Measurements from ENCODE around the gene EIF2S2.

Gene EIF2S2

GRCh38 chr20:34123309-34123708, 11.3 kb upstream of the EIF2S2 start:
- no peak for FAIRE-seq
- DNase-seq (ENCODE audit: insufficient read length, low spot score) = no peak

- no peak for FAIRE-seq
- no peak for DNase-seq (ENCODE audit: insufficient read length, low spot score)
Measured at GRCh38 chr20:34122274-34122980, 10.4 kb upstream of the EIF2S2 start.

GRCh38 chr20:34120213-34120612, 8.2 kb upstream of the EIF2S2 start:
- FAIRE-seq = no peak
- no peak for DNase-seq (ENCODE audit: insufficient read length, low spot score)

DNA sequence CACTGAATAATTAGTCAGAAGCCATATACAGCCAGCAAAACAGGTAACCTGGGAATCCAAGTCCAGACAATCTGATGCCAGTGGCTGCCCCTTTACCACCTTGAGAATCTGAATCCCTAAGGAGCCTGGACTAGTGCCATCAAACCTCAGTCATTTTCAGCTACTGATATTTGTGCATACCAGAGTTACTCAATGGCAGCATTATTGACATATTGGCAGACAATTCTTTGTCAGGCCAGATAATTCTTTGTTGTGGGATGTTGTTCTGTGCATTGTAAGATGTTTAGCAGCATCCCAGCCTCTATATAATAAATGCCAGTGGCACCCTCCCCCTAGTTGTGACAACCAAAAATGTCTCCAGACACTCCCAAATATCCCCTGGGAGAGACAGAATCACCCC, 3.2 kb upstream of the EIF2S2 start:
- no peak for FAIRE-seq

GRCh38 chr20:34114809-34115208, 2.8 kb upstream of the EIF2S2 start:
- DNase-seq (ENCODE audit: insufficient read length, low spot score) (no peak), FAIRE-seq (no peak)

More for the DNA sequence above, 3.2 kb upstream of the EIF2S2 start:
- DNase-seq (ENCODE audit: insufficient read length, low spot score) = no peak

DNA sequence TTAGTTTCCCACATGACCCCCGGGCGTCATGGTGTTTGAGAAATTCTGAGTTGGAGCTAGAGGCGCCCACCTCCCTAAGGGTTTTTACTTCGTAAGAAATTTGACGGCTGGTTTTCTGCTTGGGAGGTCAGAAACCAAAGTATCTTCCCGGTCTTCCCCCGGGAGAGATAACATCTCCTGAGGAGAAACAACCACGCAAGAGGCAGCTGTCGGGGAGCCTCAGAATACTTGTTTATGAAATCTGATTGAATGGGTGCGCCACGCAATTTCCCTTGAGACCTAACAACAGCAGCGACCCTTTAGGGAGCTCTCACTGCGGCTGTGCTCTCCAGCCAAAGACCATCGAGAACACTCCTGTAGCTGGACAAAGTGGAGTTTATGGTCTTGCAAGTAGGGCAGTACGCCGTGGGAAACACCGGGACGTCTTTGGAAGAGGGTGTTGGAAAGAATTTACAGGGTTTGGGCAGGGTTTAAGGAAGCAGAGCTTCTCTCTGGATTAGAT, 608 bp upstream of the EIF2S2 start:
- peak; percentile 24 for DNase-seq (ENCODE audit: insufficient read length, low spot score)
- no peak for FAIRE-seq

DNA sequence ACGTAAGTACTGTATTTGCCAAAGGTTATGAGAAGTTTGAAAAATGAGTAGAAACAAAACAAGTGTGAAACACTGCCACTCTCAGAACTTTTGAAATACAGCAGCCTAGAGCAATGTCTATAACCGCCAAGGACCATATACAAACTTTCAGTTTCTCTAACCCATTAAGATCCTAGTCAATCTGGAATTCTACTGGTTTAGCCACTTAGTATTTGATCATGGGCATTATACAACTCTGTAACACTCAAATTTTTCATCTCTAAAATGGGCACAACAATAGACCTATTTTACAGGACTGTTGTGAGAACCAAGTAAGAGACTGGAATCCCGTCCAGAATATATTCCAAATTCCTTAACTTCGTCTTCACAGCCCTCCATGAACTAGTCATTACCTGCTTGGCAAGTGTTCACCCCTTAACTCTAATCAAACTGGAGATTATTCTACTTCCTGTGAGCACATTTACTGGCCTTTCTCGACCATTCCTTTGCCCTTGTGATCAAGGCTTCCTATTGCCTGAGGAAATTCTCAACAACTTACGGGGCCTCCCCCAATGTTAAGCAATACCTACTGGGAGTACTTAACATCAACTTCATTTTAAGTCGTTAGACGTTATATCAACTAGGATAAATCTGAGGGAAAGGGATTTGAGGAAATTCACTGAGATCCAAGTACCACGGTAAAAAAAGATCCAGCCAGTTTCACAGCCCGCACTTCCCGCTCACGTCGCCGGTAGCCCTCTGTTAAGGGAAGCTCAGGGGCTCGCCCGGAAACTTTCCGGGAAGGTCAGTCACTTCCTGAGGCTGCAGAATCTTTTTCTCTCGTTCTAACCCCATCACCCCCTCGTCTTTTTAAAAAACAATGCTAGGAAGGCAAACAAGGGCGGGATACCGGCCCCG, 1.1 kb downstream of the EIF2S2 start:
- FAIRE-seq (peak; percentile 89), DNase-seq (ENCODE audit: insufficient read length, low spot score) (no peak)

DNA sequence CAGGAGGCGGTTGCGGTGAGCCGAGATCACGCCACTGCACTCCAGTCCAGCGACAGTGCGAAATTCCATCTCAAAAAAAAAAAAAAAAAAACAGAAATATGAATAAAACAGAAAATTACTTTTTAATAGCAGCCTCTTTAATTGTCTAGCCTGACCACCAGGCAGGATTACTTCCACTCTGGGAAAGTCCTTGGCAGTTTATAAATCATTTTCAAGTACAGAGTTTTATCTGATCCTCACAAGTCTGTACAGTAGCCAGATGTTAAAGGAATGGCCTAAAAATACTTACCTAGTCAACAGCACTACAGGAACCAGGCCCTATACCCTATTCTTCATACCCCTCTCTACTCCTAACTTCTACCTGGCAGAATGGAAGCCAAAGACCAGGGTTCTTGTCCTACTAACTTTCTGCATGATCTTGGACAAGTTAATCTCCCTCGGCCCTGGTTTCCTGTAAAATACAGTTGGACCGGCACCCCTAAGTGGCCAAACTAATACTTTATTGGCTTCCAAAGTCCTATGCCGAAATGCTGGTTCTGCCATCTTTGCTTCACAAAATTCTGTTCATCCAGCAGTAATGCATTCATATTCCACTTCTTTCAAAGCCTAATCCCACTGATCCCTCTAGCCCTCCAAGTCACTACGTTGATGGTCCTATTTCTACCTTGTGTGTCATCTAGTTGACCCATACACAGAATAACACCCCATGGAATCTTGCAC, 1.9 kb downstream of the EIF2S2 start:
- FAIRE-seq (no peak), DNase-seq (ENCODE audit: insufficient read length, low spot score) (no peak)

GRCh38 chr20:34109442-34109841, 2.6 kb downstream of the EIF2S2 start:
- DNase-seq (ENCODE audit: insufficient read length, low spot score) (no peak), FAIRE-seq (no peak)

DNA sequence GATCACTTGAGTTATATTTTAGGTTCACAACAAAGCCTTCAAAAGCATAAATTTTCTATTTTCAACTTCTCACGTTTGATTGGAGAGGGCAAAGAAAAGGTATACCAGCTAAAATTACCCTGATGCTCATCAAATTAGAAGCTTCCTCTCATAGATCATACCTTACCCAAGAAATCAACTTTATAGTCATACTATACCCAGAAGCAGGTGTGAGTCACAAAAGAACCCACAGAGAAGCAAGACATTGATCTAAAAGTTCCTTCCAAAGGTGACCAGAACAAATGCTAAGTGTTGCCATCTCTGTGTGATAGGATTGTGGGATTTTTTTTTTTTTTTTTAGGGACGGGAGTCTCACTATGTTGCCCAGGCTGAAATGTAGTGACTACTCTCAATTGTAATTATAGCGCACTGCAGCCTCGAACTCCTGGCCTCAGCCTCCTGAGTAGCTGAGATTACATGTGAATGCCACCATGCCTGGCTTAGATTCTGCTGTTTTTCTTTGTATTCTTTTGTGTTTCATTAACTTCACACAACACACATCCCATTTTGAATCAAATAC, 3.3 kb downstream of the EIF2S2 start:
- DNase-seq (ENCODE audit: insufficient read length, low spot score) (no peak), FAIRE-seq (no peak)

DNA sequence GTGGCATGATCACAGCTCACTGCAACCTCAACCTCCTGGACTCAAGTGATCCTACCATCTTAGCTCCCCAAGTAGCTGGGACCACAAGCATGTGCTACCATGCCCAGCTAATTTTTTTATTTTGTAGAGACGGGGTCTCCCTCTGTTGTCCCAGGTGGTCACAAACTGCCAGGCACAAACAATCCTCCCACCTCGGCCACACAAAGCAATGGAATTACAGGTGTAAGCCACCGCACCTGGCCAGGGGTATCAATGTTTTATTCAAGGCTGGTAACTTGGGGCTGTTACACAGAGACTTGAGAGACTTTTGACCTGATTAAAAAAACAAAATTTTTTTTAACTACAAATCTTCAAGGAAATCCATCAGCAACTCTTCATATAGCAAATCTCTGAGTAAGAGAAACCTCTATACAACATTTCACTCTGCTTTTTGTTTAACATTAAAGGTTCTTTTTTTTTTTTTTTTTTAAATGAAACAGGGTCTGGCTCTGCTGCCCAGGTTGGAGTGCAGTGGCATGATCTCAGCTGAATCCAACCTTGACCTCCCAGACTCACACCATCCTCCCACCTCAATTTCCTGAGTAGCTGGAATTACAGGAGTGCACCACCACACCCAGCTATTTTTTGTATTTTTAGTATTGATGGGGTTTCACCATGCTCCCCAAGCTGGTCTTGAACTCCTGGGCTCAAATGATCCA, 5.9 kb downstream of the EIF2S2 start:
- FAIRE-seq (no peak), DNase-seq (ENCODE audit: insufficient read length, low spot score) (no peak)

GRCh38 chr20:34104059-34104458, 8.0 kb downstream of the EIF2S2 start:
- DNase-seq (ENCODE audit: insufficient read length, low spot score) (no peak), FAIRE-seq (no peak)

DNA sequence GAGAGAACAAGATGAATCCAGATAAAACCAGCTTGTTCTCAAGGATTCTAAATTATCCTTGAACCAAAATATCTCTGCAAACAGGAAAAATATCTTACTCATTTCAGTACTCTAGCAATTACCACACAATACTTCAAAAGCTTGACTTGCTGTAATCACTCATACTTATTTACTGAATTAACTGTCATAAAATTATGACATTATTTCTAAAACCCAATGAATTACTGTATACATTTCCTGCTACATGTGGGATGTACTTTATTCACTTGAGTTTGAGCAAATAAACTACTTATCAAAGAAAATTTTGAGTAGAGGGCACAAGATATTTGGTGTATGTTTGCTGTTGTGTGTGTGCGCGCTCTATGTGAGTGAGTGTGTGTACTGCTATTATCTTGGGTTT, 9.7 kb downstream of the EIF2S2 start:
- FAIRE-seq = no peak

GRCh38 chr20:34100576-34100975, 11.5 kb downstream of the EIF2S2 start:
- no peak for FAIRE-seq
- DNase-seq (ENCODE audit: insufficient read length, low spot score) = no peak

More for the DNA sequence above, 9.7 kb downstream of the EIF2S2 start:
- DNase-seq (ENCODE audit: insufficient read length, low spot score) = no peak

GRCh38 chr20:34099675-34100074, 12.4 kb downstream of the EIF2S2 start:
- FAIRE-seq = no peak
- no peak for DNase-seq (ENCODE audit: insufficient read length, low spot score)

DNA sequence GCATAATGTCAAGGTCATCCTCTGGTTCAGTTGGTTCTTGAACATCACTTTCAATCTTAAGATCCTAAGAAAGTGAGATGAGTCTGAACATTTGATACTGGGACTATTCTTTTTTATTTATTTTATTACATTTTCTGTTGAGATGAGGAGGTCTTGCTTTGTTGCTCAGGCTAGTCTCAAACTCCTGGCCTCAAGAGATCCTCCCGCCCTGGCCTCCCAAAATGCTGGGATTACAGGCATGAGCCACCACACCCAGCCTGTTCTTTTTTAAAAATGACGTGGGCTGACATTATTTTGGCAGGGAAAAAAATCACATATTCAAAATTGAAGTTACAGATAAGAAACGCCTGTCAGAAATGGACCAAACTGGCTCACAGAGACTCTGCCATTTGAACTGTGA, 13.5 kb downstream of the EIF2S2 start:
- FAIRE-seq = no peak
- DNase-seq (ENCODE audit: insufficient read length, low spot score) = no peak

DNA sequence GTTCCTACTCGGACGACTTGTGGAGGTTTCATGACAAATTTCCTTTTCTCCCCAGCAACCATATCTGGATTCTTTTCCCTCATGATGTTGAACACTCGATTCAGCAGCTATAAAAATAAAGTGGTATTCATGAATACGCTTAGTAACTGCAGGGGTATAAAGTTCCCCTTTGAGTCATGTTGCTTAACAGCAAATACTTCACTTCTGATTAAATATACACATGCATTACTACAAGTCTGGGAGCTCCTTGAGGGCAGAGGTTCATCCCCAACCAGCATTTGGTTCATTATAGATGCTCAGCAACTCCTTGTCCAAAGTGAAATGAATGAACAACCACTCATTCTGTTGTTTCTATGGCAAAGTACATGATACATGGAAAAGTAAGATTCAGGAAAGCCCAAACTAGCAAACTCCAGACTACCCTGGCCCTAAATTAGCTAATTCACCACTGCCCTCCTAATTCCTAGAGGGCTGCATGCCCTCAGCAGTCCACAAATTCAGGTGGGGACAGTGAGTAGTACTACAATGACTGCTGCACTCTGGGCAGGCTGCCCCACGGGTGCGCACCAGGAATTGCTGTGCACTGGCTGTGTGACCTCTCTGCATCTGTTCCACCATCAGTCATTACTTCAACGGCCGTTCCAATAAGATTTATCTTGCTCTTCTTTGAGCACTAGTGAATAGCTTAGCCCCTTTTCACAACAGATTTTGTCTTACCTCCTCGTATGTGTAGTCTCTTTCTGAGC, 15.2 kb downstream of the EIF2S2 start:
- no peak for FAIRE-seq
- no peak for DNase-seq (ENCODE audit: insufficient read length, low spot score)

GRCh38 chr20:34095825-34096224, 16.2 kb downstream of the EIF2S2 start:
- FAIRE-seq = no peak
- no peak for DNase-seq (ENCODE audit: insufficient read length, low spot score)

GRCh38 chr20:34093895-34094294, 18.1 kb downstream of the EIF2S2 start:
- no peak for DNase-seq (ENCODE audit: insufficient read length, low spot score)
- FAIRE-seq = no peak

Data from GM19239 (cell line).